ENCODE measurements around the gene EFCAB6. TPM values are rescaled to one million over a fixed set of nuclear protein-coding genes. Genes with fewer than 3 reads are reported as not detected.

The EFCAB6 gene
- total RNA-seq, 2 experiments from 2014 or later: 0.15 to 0.20 TPM

GRCh38 chr22:43515902-43516301 is 296.2 kb downstream of the EFCAB6 start:
- Mint-ChIP-seq H3K27me3 (peaks cover 3% of the 10 kb centered on the region), H3K4me3 (no peak overlapping the region), H3K9me3 (no peaks in the 10 kb centered on the region), H3K27ac (no peak overlapping the region), H3K4me1 (peaks cover 2% of the 10 kb centered on the region), H3K36me3 (ENCODE audit: low read depth) (no peaks in the 10 kb centered on the region)
- ChIA-PET CTCF (no interaction called here), POLR2A (no interaction called here)
- no peak for DNase-seq

- no peaks in the 10 kb centered on the region for H3K36me3 Mint-ChIP-seq (ENCODE audit: low read depth)
- H3K4me3 Mint-ChIP-seq: no peak overlapping the region
- peaks cover 2% of the 10 kb centered on the region for H3K4me1 Mint-ChIP-seq
- no peak for DNase-seq
- H3K27ac Mint-ChIP-seq: no peak overlapping the region
- CTCF ChIA-PET: no interaction called here
- no peaks in the 10 kb centered on the region for H3K9me3 Mint-ChIP-seq
- POLR2A ChIA-PET: no interaction called here
- H3K27me3 Mint-ChIP-seq: peaks cover 3% of the 10 kb centered on the region
These were observed 296.7 kb downstream of the EFCAB6 start for GRCh38 chr22:43515411-43515810.

GRCh38 chr22:43514476-43515157 is 297.5 kb downstream of the EFCAB6 start:
- peaks cover 3% of the 10 kb centered on the region for H3K27me3 Mint-ChIP-seq
- H3K4me1 Mint-ChIP-seq: no peaks in the 10 kb centered on the region
- H3K36me3 Mint-ChIP-seq (ENCODE audit: low read depth): no peaks in the 10 kb centered on the region
- no peak overlapping the region for H3K27ac Mint-ChIP-seq
- H3K9me3 Mint-ChIP-seq: no peaks in the 10 kb centered on the region
- no peak for DNase-seq
- ChIA-PET CTCF (no interaction called here), POLR2A (no interaction called here)
- no peak overlapping the region for H3K4me3 Mint-ChIP-seq

GRCh38 chr22:43512279-43512678 is 299.8 kb downstream of the EFCAB6 start:
- CTCF ChIA-PET: no interaction called here
- Mint-ChIP-seq H3K27ac (no peak overlapping the region), H3K27me3 (no peaks in the 10 kb centered on the region), H3K36me3 (ENCODE audit: low read depth) (no peaks in the 10 kb centered on the region), H3K4me1 (no peaks in the 10 kb centered on the region), H3K9me3 (no peaks in the 10 kb centered on the region), H3K4me3 (no peak overlapping the region)
- no peak for DNase-seq
- POLR2A ChIA-PET: no interaction called here

- no peak overlapping the region for H3K27ac Mint-ChIP-seq
- no peaks in the 10 kb centered on the region for H3K36me3 Mint-ChIP-seq (ENCODE audit: low read depth)
- no peak for DNase-seq
- H3K27me3 Mint-ChIP-seq: no peaks in the 10 kb centered on the region
- no peak overlapping the region for H3K4me3 Mint-ChIP-seq
- no peaks in the 10 kb centered on the region for H3K4me1 Mint-ChIP-seq
- ChIA-PET CTCF (no interaction called here), POLR2A (no interaction called here)
- no peaks in the 10 kb centered on the region for H3K9me3 Mint-ChIP-seq
These were observed 300.7 kb downstream of the EFCAB6 start for GRCh38 chr22:43511276-43511910.

GRCh38 chr22:43510281-43511070 is 301.6 kb downstream of the EFCAB6 start:
- ChIA-PET CTCF (no interaction called here), POLR2A (no interaction called here)
- H3K9me3 Mint-ChIP-seq: no peaks in the 10 kb centered on the region
- no peaks in the 10 kb centered on the region for H3K27me3 Mint-ChIP-seq
- DNase-seq: no peak
- no peak overlapping the region for H3K4me3 Mint-ChIP-seq
- H3K27ac Mint-ChIP-seq: no peak overlapping the region
- H3K4me1 Mint-ChIP-seq: no peaks in the 10 kb centered on the region
- H3K36me3 Mint-ChIP-seq (ENCODE audit: low read depth): no peaks in the 10 kb centered on the region

- ChIA-PET CTCF (no interaction called here), POLR2A (no interaction called here)
- Mint-ChIP-seq H3K27ac (no peak overlapping the region), H3K4me3 (no peak overlapping the region), H3K9me3 (no peaks in the 10 kb centered on the region), H3K4me1 (no peaks in the 10 kb centered on the region), H3K36me3 (ENCODE audit: low read depth) (no peaks in the 10 kb centered on the region), H3K27me3 (no peaks in the 10 kb centered on the region)
- DNase-seq: no peak
These were observed 302.8 kb downstream of the EFCAB6 start for GRCh38 chr22:43509337-43509736.

GRCh38 chr22:43508489-43508888 is 303.6 kb downstream of the EFCAB6 start:
- no peaks in the 10 kb centered on the region for H3K4me1 Mint-ChIP-seq
- H3K36me3 Mint-ChIP-seq (ENCODE audit: low read depth): no peaks in the 10 kb centered on the region
- no peak overlapping the region for H3K27ac Mint-ChIP-seq
- no peak overlapping the region for H3K4me3 Mint-ChIP-seq
- no peaks in the 10 kb centered on the region for H3K27me3 Mint-ChIP-seq
- ChIA-PET POLR2A (no interaction called here), CTCF (no interaction called here)
- no peaks in the 10 kb centered on the region for H3K9me3 Mint-ChIP-seq
- DNase-seq: no peak

GRCh38 chr22:43507235-43507634 is 304.9 kb downstream of the EFCAB6 start:
- H3K4me3 Mint-ChIP-seq: no peak overlapping the region
- no peaks in the 10 kb centered on the region for H3K36me3 Mint-ChIP-seq (ENCODE audit: low read depth)
- H3K9me3 Mint-ChIP-seq: no peaks in the 10 kb centered on the region
- DNase-seq: no peak
- no peak overlapping the region for H3K27ac Mint-ChIP-seq
- H3K27me3 Mint-ChIP-seq: no peaks in the 10 kb centered on the region
- ChIA-PET CTCF (no interaction called here), POLR2A (no interaction called here)
- H3K4me1 Mint-ChIP-seq: no peaks in the 10 kb centered on the region

- CTCF ChIA-PET: no interaction called here
- DNase-seq: no peak
- Mint-ChIP-seq H3K4me3 (no peak overlapping the region), H3K27ac (no peak overlapping the region), H3K27me3 (no peaks in the 10 kb centered on the region), H3K9me3 (no peaks in the 10 kb centered on the region), H3K4me1 (no peaks in the 10 kb centered on the region), H3K36me3 (ENCODE audit: low read depth) (no peaks in the 10 kb centered on the region)
- POLR2A ChIA-PET: no interaction called here
These were observed 305.6 kb downstream of the EFCAB6 start for GRCh38 chr22:43506487-43506886.

- Mint-ChIP-seq H3K4me3 (no peak overlapping the region), H3K36me3 (ENCODE audit: low read depth) (no peaks in the 10 kb centered on the region), H3K4me1 (no peaks in the 10 kb centered on the region), H3K27ac (no peak overlapping the region), H3K9me3 (no peaks in the 10 kb centered on the region), H3K27me3 (no peaks in the 10 kb centered on the region)
- ChIA-PET CTCF (interaction anchor here (0.6 kb wide), 1 partner anchor 14 kb away, joined by 3 read pairs; no protein-coding TSS in a partner anchor), POLR2A (no interaction called here)
- no peak for DNase-seq
These were observed 306.2 kb downstream of the EFCAB6 start for GRCh38 chr22:43505896-43506295.

- CTCF ChIA-PET: interaction anchor here (0.6 kb wide), 1 partner anchor 14 kb away, joined by 3 read pairs; no protein-coding TSS in a partner anchor
These were observed 306.7 kb downstream of the EFCAB6 start for GRCh38 chr22:43505423-43505822.

GRCh38 chr22:43504666-43505261 is 307.3 kb downstream of the EFCAB6 start:
- POLR2A ChIA-PET: no interaction called here
- CTCF ChIA-PET: no interaction called here
- Mint-ChIP-seq H3K36me3 (ENCODE audit: low read depth) (no peaks in the 10 kb centered on the region), H3K9me3 (no peaks in the 10 kb centered on the region), H3K27me3 (no peaks in the 10 kb centered on the region), H3K4me1 (no peaks in the 10 kb centered on the region), H3K4me3 (no peak overlapping the region), H3K27ac (no peak overlapping the region)
- no peak for DNase-seq

More at GRCh38 chr22:43505423-43505822, 306.7 kb downstream of the EFCAB6 start:
- no peak for DNase-seq
- POLR2A ChIA-PET: no interaction called here
- Mint-ChIP-seq H3K36me3 (ENCODE audit: low read depth) (no peaks in the 10 kb centered on the region), H3K9me3 (no peaks in the 10 kb centered on the region), H3K4me3 (no peak overlapping the region), H3K27ac (no peak overlapping the region), H3K4me1 (no peaks in the 10 kb centered on the region), H3K27me3 (no peaks in the 10 kb centered on the region)

All from activated CD4-positive, alpha-beta T cell treated with anti-CD3 and anti-CD28 coated beads, Interleukin-2, amount 10 ng/mL, durations not matched to agents 7 days and 5 days (primary cell).